CD14-positive monocyte (primary cell): Measurements from ENCODE around the gene ABCG1. TPM values are rescaled to one million over a fixed set of nuclear protein-coding genes. Genes with fewer than 3 reads are reported as not detected.
A peak's percentile ranks its signal among the peaks of the same experiment; 100 is the strongest.

ENCODE experiments used
- DNase-seq, 3 donors: peaks; one replicate each; pipeline ENCODE4 v3.0.0-alpha.2; 2011 to 2022
- H2AFZ ChIP-seq: 2 replicates; pipeline ENCODE4 v1.6.0; 2012; ENCODE audit warnings: mild to moderate bottlenecking, low read depth, low read length, inconsistent platforms; ENCODE audit not compliant: insufficient read depth, poor library complexity, severe bottlenecking
- H3K27ac ChIP-seq, 2 donors: 1 replicate in 1 of 2; 2 replicates in 1 of 2; pipeline ENCODE4 v1.5.1; 2012 to 2013; ENCODE audit warnings: low read length in 2 of 2, control low read depth in 1 of 2, inconsistent platforms in 1 of 2, low read depth in 1 of 2, mild to moderate bottlenecking in 1 of 2
- H3K27me3 ChIP-seq, 2 donors: one replicate each; pipeline versions ENCODE4 v1.6.0 to v1.6.1; 2011 to 2013; ENCODE audit warnings: low read length in 2 of 2; ENCODE audit not compliant: control insufficient read depth in 2 of 2, insufficient read depth in 2 of 2
- H3K36me3 ChIP-seq, 2 donors: replicated peaks in 1 of 2; 1 replicate in 1 of 2; 2 replicates in 1 of 2; pipeline versions ENCODE4 v1.5.1 to v1.6.1; 2012 to 2013; ENCODE audit warnings: low read length in 2 of 2, control low read depth in 1 of 2, inconsistent platforms in 1 of 2, mild to moderate bottlenecking in 1 of 2; ENCODE audit not compliant: insufficient read depth in 2 of 2, control insufficient read depth in 1 of 2
- H3K4me1 ChIP-seq, 2 donors: 1 replicate in 1 of 2; 2 replicates in 1 of 2; pipeline versions ENCODE4 v1.5.1 to v1.6.1; 2012 to 2013; ENCODE audit warnings: low read length in 2 of 2, control low read depth in 1 of 2, inconsistent platforms in 1 of 2, mild to moderate bottlenecking in 1 of 2, moderate library complexity in 1 of 2; ENCODE audit not compliant: insufficient read depth in 2 of 2, control insufficient read depth in 1 of 2
- H3K4me2 ChIP-seq: replicated peaks from 2 replicates; pipeline ENCODE3; 2012; ENCODE audit warnings: low read length, moderate library complexity, mild to moderate bottlenecking; ENCODE audit not compliant: poor library complexity, severe bottlenecking; ENCODE audit errors: extremely low read depth
- H3K4me3 ChIP-seq, 3 experiments: fragments of 200-600 bp in 1 of 3; sonication (generic) in 1 of 3; replicated peaks in 1 of 3; 1 replicate in 2 of 3; 2 replicates in 1 of 3; pipeline ENCODE4 v1.5.1; 2011 to 2013; ENCODE audit warnings: low read length in 3 of 3, mild to moderate bottlenecking in 3 of 3, control low read depth in 2 of 3, low read depth in 2 of 3, inconsistent platforms in 1 of 3, moderate library complexity in 1 of 3
- H3K79me2 ChIP-seq: 2 replicates; pipeline ENCODE4 v1.6.0; 2012; ENCODE audit warnings: mild to moderate bottlenecking, control low read depth, inconsistent platforms, low read length, moderate library complexity; ENCODE audit not compliant: insufficient read depth
- H3K9ac ChIP-seq: 2 replicates; pipeline ENCODE4 v1.6.0; 2017; ENCODE audit warnings: low read length, mild to moderate bottlenecking; ENCODE audit not compliant: insufficient read depth, poor library complexity, severe bottlenecking
- H3K9me3 ChIP-seq, 2 donors: replicated peaks in 1 of 2; 1 replicate in 1 of 2; 2 replicates in 1 of 2; pipeline versions ENCODE4 v1.5.1 to v1.6.1; 2012 to 2013; ENCODE audit warnings: low read length in 2 of 2, control low read depth in 1 of 2; ENCODE audit not compliant: control insufficient read depth in 1 of 2, insufficient read depth in 1 of 2
- H4K20me1 ChIP-seq: 2 replicates; pipeline ENCODE4 v1.6.0; 2012; ENCODE audit warnings: mild to moderate bottlenecking, low read length, control low read depth, moderate library complexity; ENCODE audit not compliant: insufficient read depth
- H3K27ac Mint-ChIP-seq, 7 donors: one replicate each; pipeline ENCODE4 v1.8.0; 2020; ENCODE audit warnings: mild to moderate bottlenecking in 7 of 7, mixed read lengths in 7 of 7, moderate library complexity in 6 of 7, inconsistent platforms in 2 of 7
- H3K27me3 Mint-ChIP-seq, 3 donors: one replicate each; pipeline ENCODE4 v1.8.0; 2021 to 2022; ENCODE audit warnings: low read depth in 3 of 3, mild to moderate bottlenecking in 3 of 3, mixed read lengths in 3 of 3, moderate library complexity in 3 of 3, inconsistent platforms in 1 of 3
- H3K36me3 Mint-ChIP-seq, 2 donors: one replicate each; pipeline ENCODE4 v1.8.0; 2020; ENCODE audit warnings: mixed read lengths in 2 of 2, inconsistent platforms in 1 of 2, mild to moderate bottlenecking in 1 of 2
- H3K4me1 Mint-ChIP-seq: one replicate; pipeline ENCODE4 v1.8.0; 2020; ENCODE audit warnings: mild to moderate bottlenecking, mixed read lengths
- H3K4me3 Mint-ChIP-seq, 2 donors: one replicate each; pipeline ENCODE4 v1.8.0; 2020; ENCODE audit warnings: mild to moderate bottlenecking in 2 of 2, mixed read lengths in 2 of 2, moderate library complexity in 1 of 2
- H3K9me3 Mint-ChIP-seq, 7 donors: one replicate each; pipeline ENCODE4 v1.8.0; 2020 to 2022; ENCODE audit warnings: mixed read lengths in 7 of 7, mild to moderate bottlenecking in 6 of 7, moderate library complexity in 6 of 7, inconsistent platforms in 2 of 7
- CTCF ChIP-seq: fragments of 200-600 bp; IDR thresholded peaks from one replicate; pipeline ENCODE4 v1.8.0; 2022; ENCODE audit warnings: antibody characterized with exemption, mild to moderate bottlenecking
- WGBS: methylation state at CpG from one replicate; pipeline ENCODE4 v1.1.5; 2013; ENCODE audit warnings: missing lambda C conversion rate; ENCODE audit not compliant: insufficient coverage; 5-methylcytosine and 5-hydroxymethylcytosine counted together
- intact Hi-C, 2 donors: fragments of 100-400 bp; cut with micrococcal nuclease; formaldehyde crosslinking; loops; one replicate each; pipeline versions ENCODE4 v1.15.0 to v1.15.1; 2023
- polyA plus RNA-seq, 3 donors: library from polyadenylated mRNA; depleted of rRNA in 1 of 3; unstranded in 2 of 3; stranded (reverse) in 1 of 3; fragments of 300-500 nt in 2 of 3; fragments of >200 nt in 1 of 3; fragmentation: Illumina TruSeq in 2 of 3; gene quantifications; 1 replicate in 2 of 3; 2 replicates in 1 of 3; pipeline ENCODE4 v1.2.3, GENCODE V29; 2012 to 2021

ABCG1 gene
- polyA plus RNA-seq, 3 donors = 3.0 to 5.2 (median 3.5) TPM

DNA sequence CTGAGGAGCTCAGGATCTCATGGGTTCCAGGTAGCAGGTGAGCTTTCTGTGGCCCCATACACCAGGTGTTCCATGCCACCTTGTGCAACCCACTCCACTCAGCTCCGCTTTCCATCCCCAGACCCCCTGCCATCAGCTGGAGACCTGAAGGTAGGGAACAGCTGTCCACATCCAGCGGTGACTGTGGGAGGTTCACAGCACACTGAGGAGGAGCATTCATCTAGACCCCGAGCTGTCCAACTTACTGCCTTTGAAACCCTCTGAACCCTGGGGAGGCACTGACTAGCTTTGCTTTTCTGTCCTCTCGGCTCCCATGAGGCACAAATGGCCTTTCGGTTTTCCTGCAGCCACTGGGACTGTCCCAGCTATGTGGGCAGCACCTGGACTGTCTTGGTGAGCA, 27.9 kb upstream of the ABCG1 start:
- Mint-ChIP-seq H3K4me3 (no peak overlapping the region), H3K4me1 (peaks cover 87% of the 10 kb centered on the region), H3K27me3 (peaks cover 1 to 5% (median 2%) of the 10 kb centered on the region in 3 donors), H3K9me3 (peaks cover 0 to 3% (median 0%) of the 10 kb centered on the region in 7 donors), H3K36me3 (peaks cover 0 to 13% of the 10 kb centered on the region in 2 donors), H3K27ac (no peak overlapping the region)
- no peak for TF ChIP-seq CTCF
- no peak overlapping the region for H3K4me2 ChIP-seq
- H3K9ac ChIP-seq = no peak overlapping the region
- no peaks in the 10 kb centered on the region for H3K27me3 ChIP-seq
- H3K36me3 ChIP-seq = no peaks in the 10 kb centered on the region
- H3K9me3 ChIP-seq = no peaks in the 10 kb centered on the region
- H3K27ac ChIP-seq = no peak overlapping the region
- no peak for DNase-seq
- H4K20me1 ChIP-seq = no peaks in the 10 kb centered on the region
- peaks cover 64 to 82% of the 10 kb centered on the region in 2 donors for H3K4me1 ChIP-seq
- no peak overlapping the region for H2AFZ ChIP-seq
- H3K4me3 ChIP-seq = no peak overlapping the region
- intact Hi-C loops = no loop called here
- 97% methylated on average over 3 of the region's 5 CpGs for WGBS
- H3K79me2 ChIP-seq = no peaks in the 10 kb centered on the region

DNA sequence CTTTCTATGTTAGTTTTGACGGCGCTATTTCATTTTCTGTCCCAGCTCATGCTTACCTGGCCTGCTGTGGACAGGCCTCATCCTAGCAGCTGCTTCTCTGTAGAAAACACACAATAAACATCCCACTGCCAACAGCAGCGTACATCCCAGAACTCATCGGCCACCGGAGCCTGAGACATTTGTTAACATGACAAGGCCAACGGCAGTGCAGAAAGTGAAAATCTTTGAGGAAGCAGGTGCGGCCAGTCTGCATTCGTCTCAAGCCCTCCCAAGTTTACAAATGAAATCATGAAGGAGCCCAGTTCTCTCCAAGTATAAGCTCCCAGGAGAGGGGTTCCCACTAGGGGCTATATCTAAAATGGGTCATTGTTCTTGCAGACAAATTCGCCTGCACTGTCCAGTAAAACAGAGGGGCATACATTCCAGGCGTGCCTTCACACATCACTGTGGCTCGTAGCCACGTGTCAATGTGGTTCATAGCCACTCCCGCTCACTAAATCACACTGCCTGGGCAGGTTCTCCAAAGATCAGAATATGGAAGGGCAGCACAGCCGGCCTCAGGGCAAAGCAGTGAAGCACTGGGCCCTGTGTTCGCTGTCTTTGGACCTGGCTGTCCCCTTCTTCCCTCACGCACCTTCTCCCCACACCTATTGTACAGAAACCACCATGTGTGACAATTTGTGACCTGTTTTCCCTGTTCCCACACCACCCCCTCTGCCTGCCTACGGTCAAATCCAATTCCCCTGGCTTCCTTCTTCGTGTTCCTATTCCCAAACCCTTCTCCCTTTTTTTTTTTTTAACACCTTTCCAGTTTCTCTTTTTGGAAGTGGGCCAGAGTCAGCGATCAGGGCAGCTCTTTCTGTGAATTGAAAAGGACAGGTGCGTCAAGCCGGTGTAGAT, 27.0 kb upstream of the ABCG1 start:
- H3K4me3 Mint-ChIP-seq = peak overlapping the region in 1 of 2 donors; percentile 40
- H3K4me1 ChIP-seq = peaks cover 63 to 79% of the 10 kb centered on the region in 2 donors
- peaks cover 80% of the 10 kb centered on the region for H3K4me1 Mint-ChIP-seq
- H3K9ac ChIP-seq = no peak overlapping the region
- H3K36me3 Mint-ChIP-seq = peaks cover 0 to 10% of the 10 kb centered on the region in 2 donors
- peak overlapping the region; percentile 5 for H2AFZ ChIP-seq
- H3K9me3 Mint-ChIP-seq = peaks cover 0 to 3% (median 0%) of the 10 kb centered on the region in 7 donors
- H4K20me1 ChIP-seq = no peaks in the 10 kb centered on the region
- TF ChIP-seq CTCF = no peak
- peaks cover 1 to 5% (median 2%) of the 10 kb centered on the region in 3 donors for H3K27me3 Mint-ChIP-seq
- DNase-seq = no peak
- intact Hi-C loops = no loop called here
- peak overlapping the region in 5 of 7 donors; percentile 46 to 70 (median 65) for H3K27ac Mint-ChIP-seq
- WGBS = 45% methylated on average over 15 of the region's 21 CpGs
- H3K36me3 ChIP-seq = no peaks in the 10 kb centered on the region
- no peaks in the 10 kb centered on the region for H3K27me3 ChIP-seq
- no peak overlapping the region for H3K4me3 ChIP-seq
- H3K27ac ChIP-seq = no peak overlapping the region
- H3K9me3 ChIP-seq = no peaks in the 10 kb centered on the region
- H3K79me2 ChIP-seq = no peaks in the 10 kb centered on the region
- no peak overlapping the region for H3K4me2 ChIP-seq
